Right renal cortex interstitium (tissue), 3 donors: ENCODE data around the gene ACAP1. TPM values are rescaled to one million over a fixed set of nuclear protein-coding genes. Genes with fewer than 3 reads are reported as not detected.

Source experiments
- DNase-seq, 3 donors: peaks; one replicate each; pipeline ENCODE4 v3.0.0-alpha.2; 2013; ENCODE audit warnings: low read depth in 3 of 3, low spot score in 2 of 3
- polyA plus RNA-seq, 3 donors: library from polyadenylated mRNA; unstranded; fragments of 120-200 nt; gene quantifications; one replicate each; pipeline ENCODE4 v1.2.1, GENCODE V29; 2013; ENCODE audit not compliant: insufficient read length in 3 of 3

ACAP1 gene, protein sequence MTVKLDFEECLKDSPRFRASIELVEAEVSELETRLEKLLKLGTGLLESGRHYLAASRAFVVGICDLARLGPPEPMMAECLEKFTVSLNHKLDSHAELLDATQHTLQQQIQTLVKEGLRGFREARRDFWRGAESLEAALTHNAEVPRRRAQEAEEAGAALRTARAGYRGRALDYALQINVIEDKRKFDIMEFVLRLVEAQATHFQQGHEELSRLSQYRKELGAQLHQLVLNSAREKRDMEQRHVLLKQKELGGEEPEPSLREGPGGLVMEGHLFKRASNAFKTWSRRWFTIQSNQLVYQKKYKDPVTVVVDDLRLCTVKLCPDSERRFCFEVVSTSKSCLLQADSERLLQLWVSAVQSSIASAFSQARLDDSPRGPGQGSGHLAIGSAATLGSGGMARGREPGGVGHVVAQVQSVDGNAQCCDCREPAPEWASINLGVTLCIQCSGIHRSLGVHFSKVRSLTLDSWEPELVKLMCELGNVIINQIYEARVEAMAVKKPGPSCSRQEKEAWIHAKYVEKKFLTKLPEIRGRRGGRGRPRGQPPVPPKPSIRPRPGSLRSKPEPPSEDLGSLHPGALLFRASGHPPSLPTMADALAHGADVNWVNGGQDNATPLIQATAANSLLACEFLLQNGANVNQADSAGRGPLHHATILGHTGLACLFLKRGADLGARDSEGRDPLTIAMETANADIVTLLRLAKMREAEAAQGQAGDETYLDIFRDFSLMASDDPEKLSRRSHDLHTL
- 1 to 10 TPM; 4.6 to 6.0 (median 5.7) TPM for polyA plus RNA-seq

DNA sequence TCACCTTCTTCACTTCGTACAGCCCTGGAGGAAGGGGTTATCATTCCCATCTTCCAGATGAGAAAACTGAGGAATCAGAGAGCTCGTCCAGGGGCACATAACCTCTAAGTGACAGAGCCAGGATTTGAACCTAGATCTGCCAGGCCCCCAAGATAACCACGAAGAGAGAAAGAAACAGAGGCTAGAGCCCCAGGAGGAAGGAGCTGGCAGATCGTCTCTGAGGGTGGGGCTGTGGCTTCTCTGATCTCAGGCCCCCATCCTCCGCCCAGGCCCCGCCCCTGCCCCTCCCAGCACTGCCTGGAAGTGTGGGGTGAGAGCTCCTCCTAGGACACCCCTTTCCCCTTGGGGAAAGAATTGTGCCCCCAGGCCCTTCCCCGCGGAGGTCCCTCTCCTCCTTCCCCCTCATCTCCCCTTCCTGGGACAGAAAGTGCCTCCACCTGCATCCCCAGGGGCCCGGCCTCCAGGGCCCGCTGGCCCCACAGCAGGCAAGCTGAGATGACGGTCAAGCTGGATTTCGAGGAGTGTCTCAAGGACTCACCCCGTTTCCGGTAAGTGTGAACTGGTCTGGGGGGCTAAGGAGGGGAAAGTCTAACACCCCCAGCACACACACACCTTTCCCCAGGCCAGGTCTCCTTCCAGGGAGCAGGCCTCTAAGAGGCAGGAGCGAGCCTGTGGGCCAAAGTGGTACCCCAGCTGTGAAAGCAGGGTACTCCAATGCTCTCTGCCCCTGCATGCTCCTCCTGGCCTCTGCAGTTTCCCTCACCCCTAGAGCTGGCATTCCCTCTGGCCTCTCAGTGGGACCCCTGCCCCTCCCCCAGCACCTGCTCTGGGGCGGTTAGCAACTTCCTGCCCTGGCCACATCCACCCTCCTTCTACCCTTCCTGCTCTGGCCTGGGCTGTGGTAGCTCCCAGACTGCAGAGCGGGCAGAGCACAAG lies at the start of gene ACAP1:
Gene ACAP1 (plus strand): TSS at position 290 of the 936 bp plus-strand sequence. CDS start 206 bp downstream, at position 496.
- no peak for DNase-seq

DNA sequence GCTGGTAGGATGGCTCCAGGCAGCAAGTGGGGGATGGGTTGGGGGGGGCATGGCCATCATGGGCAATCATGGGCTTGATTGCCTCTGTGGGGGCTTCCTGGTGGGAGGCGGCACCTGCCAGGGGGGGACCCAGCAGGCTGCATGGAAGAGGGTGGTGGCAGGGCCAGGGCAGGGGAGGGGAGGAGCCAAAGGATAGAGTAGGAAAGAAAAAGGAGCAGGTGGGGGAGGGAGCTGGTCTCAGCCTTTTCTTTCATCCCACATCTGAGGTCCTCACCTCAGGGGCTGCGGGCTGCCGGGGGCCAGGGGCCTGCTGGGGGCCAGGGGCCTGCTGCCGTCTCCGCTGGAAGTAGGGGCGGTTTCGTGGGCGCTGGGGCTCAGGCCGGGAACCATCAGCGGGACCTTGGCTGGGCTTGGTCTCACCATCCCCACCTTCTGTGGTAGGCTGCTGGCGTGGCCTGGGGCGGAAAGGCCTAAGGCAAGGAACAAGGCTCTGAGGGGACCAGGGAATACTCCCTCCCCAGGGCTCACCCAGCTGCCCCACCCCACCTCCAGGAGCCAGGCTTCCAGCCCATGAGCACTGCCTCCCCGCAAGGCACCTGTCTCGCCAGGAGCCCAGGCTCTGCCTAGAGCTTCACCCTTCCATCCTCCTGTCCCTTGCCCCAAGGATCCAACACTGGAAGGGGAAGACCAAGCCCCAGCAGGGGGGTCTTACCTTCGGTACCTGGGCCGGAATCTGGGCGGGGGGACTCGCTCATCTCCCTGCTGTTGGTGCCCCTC lies 46.9 kb upstream of the ACAP1 start:
- no peak for DNase-seq

DNA sequence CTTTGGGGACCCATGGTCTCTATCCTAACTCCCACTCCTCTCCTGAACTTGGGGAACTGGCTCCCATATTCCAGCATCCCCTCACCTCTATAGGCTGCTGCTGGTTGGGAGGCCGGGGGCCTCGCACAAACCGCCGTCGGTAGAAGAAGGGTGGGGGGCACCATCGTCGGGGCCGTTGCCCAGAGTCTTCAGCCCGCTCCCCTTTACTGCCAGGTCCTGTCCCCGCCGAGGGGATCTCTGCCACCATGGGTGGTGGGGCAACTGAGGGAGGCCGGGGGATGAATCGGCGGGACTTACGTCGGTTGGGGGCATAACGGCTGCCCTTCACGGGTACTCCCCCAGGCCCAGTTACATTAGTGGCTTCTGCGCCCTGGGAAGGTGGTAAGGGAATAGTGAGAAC lies 46.2 kb upstream of the ACAP1 start:
- no peak for DNase-seq

DNA sequence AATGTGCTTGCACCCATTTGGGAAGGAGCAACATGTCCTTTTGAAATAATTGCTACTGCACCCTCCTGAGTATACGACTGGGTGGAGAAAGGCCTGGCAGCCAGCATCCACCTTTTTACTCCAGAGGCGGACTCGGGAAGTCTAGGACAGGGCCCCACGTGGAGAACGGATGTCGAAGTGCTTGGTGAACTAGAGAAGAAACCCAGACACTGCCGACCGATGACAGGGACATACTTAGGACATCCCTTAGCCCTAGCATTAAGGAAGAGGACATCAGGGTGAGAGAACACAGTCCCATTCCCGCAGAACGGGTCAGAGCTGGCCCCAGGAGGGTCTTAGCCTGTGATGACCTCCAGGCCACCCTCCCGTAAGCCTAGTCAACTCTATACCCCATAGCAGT lies 45.6 kb upstream of the ACAP1 start:
- DNase-seq, result no peak

DNA sequence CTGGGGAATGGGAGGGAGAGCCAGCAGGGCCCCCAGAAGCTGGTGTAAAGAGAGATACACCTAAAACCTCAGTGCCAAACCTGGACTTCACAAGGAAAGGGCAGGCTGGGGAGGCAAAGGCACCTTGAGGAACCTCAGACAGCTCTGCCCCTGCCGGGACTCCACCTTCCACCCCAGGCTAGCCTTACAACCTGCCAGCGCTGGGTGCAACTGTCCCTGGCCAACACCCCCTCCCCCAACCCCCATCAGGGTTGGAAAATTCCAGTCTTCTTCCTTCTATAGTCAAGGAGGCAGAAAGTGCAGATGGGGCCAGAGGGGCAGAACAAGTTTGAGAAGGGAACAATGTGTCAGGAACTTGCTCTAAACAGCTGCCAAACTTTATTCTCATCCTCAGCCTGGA lies 44.1 kb upstream of the ACAP1 start:
- no peak for DNase-seq

DNA sequence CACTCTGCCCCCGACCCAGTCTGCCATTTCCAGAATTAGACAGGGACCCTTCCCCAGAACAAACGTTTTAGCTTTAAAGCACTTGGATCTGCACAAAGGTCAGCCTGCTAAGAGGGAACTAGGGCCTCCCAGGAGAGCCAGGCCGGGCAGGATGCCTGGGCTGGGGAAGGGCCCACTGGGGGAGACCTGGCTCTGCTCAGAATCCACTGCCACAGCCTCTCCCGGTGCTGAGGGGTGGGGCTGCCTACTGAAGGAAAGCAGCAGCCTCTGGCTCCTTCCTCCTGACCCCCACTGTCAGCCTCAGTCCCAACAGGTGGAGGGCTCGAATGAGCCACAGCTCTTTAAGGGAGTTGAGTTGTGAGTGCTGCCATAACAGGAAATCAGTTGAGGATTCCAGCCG lies 43.6 kb upstream of the ACAP1 start:
- no peak for DNase-seq

DNA sequence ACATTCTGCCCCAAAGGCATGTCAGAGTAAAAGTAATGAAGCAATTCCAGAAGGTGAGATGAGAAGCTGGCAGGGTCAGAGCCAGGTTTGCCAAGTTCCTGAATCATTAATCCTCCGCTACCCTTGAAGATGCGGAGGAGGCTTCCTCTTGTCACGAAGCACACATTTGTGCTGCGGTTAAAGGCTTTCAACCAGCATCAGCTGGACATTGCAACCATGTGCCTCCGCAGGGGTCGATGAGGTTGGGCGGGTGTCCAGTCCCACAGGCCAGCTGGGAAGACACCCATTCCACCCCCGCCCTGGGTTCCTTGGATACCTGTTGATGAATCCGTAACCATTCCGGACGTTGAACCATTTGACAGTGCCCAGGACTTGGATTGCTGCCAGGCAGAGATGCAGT lies 43.2 kb upstream of the ACAP1 start:
- DNase-seq, result no peak

DNA sequence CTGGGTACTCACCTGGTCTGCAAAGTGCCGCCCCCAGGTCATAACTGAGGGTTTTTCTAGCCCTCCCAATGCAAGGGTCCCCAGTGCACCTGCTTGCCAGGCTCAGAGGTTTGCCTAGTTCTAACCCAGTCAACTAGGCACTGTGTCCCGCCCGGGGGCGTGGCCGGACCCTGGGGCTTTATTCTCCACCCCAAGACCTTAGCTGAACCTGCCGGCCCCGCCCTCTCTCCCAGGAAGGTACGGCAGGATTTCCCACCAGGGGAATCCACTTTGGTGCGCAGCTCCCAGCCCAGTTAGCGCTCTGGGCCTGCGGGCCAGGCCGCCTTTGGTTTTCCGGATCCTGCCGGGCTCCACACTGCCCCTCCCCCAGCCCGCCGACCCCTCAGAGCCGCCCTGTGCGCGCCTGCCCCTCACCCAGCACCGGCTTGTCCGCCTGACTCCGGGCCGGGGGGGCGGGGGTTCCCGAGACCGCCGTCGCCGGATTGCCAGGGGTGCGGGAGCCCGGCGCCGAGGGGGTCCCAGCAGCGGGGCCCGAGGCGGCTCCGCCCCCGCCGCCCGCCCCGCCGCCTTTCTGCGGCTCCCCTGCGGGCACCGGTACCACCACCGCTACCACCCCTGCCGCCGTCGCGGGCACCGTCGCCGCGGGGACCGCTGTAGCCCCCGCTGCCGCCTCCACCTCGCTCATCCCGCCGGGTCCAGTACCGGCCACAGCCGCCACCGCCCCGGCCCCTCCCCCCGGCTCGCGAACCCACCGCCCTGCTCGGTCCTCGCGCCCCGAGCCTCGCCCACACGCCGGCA lies 42.3 kb upstream of the ACAP1 start:
- no peak for DNase-seq

DNA sequence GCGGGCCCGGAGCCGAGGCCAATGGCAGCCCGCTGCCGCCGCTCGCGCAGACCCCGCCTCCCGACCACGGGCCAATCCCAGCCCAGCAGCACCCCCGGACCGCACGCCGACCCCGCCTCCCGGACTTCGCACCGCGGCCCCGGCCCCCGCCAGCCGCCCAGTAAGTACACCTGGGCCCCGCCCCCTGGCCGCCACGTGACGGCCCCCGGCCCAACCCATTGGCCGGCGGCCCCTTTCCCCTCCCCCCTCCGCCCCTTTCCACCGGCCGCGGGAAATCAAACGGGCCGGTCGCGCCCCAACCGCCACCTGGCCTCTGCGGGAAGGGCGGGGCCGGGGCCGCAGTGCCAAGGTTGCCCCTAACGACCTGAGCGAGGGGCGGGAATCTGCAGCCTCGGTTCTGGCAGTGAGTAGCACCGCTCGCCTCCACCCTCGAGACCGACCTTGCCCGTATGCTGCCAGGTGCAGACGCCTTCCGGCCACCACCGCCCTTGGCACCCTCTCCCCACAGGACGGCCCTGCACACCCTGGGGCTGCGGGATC lies 41.6 kb upstream of the ACAP1 start, which contains the start of gene YBX2:
Gene YBX2 (minus strand): TSS at position 26 of the 540 bp plus-strand sequence. CDS start 139 bp downstream, outside the sequence.
- no peak for DNase-seq

DNA sequence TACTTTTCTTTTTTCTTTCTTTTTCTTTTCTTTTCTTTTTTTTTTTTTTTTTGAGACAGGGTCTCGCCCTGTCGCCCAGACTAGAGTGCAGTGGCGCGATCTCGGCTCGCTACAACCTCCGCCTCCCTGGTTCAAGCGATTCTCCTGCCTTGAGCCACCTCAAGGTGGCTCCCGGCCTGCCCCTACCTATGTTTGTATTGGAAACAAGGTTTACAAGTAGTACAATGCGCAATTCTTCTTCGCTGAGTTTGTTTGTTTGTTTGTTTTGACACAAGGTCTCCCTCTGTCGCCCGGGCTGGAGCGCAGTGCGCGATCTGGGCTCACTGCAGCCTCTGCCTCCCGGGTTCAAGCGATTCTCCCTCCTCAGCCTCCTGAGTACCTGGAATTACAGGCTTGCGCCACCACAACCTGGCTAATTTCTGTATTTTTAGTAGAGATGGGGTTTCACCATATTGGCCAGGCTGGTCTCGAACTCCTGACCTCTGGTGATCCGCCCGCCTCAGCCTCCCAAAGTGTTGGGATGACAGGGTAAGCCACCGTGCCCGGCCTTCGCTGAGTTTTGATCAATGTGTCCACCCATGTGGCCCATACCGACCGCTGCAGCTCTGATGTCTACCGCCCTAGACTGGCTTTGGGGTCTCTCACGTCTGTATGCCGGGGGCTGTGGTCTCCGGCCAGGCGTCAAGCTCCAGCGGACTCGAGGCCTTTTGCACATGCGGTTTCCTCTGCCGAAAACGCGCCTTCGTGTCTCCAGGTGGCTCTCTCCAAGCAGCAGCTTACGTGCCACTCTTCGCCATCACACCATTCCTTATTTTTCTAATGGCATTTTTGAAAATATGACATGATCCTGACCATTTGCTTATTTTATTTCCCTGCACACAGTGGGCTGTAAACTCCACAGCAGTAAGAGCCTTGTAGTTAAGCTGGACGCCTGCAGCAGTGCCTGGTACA lies 40.8 kb upstream of the ACAP1 start:
- DNase-seq, result no peak

DNA sequence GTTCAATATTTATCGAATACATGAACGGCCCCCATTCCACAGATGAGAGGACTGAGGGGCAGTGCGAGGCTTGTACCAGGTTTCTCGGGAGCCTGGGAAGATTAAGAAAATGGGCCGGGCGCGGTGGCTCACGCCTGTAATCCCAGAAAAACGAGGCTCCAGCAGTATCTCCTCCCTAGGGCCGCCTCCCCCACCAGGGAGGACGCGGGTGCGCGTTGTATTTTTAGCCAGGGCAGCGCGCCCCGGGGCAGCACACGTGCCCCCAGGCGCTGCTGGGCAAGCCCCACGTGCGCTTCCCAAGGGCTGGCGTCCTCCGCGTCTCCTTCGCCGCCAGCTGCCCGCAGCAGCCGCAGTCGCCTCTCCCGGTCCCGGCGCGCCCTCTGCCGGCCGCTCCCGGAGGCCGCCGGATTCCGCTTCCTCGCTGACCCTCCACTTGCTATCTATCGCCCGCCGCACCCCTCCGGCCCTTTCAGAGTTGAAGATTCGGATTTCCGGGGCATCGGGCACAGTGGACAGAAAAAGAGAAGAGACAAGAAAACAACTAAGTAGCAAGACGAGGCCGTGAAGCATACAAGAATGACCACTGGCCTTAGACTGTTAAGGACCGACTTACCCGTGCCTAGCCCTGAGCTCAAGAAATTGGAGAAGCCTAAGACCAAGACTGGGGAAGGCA lies 40.0 kb upstream of the ACAP1 start:
- DNase-seq, result no peak

DNA sequence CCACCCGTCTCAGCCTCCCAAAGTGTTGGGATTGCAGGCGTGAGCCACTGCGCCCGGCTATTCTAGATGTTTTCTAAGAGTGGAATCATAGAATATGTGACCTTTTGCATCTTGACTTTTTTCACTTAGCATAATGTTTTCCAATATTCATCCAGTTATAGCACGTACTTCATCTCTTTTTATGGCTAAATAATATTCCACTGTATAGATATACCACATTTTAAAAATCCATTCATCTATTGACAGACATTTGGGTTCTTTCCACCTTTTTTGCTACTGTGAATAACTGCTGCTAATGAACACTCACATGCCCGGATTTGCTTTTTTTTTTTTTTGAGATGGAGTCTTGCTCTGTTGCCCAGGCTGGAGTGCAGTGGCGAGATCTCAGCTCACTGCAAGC lies 32.1 kb upstream of the ACAP1 start:
- DNase-seq, result no peak

DNA sequence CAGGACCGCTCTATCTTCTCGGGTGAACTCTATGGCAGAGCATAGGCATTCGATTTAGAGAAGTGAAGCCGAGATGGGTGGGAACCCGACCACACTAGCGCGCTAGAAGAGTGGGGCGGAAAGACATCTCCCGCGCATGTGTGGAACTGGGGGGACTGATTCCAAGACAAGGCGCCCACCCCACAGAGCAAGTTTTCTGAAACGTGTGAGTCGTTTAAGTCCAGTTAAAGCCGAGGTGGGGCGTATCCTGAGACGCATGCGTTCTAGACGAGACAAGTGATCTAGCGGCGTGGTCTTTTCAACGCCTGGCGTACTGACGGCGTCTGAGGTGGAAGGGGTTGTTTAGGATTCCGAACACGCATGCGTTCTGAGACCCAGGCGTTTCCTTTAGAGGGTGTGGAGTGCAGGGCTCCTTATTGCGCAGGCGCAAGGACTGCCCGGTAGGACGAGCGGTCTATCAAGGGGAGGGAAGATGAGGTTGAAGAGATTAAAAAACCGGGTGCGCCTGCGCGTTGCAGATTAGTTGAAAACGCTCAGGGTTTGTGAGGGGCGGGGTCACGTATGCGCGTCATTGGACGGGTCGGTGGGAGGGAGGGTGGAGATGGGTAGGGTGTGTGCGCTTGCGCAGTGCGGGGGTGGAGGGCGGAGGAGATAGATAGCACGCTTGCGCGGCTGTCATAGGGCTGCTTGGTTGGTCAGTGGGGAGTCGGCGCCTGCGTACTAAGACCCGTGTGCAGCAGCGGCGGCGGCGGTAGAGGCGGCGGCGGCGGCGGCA lies 29.2 kb upstream of the ACAP1 start, which contains the start of gene EIF5A:
Gene EIF5A (plus strand): TSS at position 718 of the 775 bp plus-strand sequence. CDS start 2,008 bp downstream, outside the sequence.
- DNase-seq, result peak; percentile 99 to 100 (median 99)

DNA sequence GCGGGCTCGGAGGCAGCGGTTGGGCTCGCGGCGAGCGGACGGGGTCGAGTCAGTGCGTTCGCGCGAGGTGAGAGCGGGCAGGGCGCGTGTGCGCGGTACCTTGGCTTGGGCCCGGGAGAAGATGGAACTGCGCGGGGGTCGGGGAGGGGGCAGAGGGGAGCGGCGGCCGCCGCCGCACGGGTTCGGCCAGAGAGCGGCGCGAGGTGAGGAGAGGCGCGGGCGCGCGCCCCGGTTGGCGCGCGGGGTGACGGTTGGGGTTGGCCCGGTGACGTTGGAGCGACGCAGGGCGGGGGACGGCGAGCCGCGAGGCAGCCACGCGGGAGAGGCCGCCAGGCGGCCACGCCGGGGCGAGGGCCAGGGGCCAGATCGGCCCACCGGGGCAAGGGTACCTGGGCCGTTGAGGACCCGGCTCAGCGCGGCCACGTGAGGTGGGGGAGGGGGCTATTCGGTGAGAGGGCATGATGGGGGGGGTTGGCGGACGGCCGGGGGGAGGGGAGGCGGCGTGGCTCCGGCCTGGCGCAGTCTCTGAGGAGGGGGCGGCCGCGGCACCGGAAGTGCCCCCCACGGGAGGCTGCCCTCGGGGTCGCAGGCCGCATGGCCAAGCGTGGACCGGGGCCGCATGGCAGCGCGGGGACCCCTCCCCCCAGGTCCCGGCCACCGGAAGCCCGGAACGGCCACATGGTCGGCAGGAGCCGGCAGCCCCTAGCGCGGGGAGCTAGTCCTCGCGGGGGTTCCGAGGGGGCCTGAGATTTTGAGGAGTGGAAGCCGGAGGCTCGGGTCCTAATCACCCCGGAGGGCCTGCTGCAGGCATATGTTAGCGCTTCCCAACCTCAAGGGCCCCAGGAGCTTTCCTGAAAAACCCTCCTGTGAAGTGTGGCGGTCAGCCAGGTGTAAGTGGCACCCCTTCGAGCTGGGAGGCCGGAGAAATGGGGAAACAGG lies 28.4 kb upstream of the ACAP1 start:
- DNase-seq, result no peak
